Measurements from ENCODE around the gene PDE1A. TPM values are rescaled to one million over a fixed set of nuclear protein-coding genes. Genes with fewer than 3 reads are reported as not detected.

PDE1A gene
- total RNA-seq, 1 donor from 2014 or later: 0.53 TPM

GRCh38 chr2:182420669-182421068 lies 6.2 kb downstream of the PDE1A start:
- H3K27me3 ChIP-seq (ENCODE audit: control insufficient read depth, insufficient read depth, low read length): no peaks in the 10 kb centered on the region
- no peak for TF ChIP-seq CTCF (IDR thresholded peaks at IDR 0.05; ENCODE audit: insufficient read depth, low read length, severe bottlenecking)
- H3K4me3 ChIP-seq (ENCODE audit: low read depth, low read length): no peak overlapping the region
- no peak for DNase-seq (ENCODE audit: low read depth)
- H3K36me3 ChIP-seq (ENCODE audit: control insufficient read depth, insufficient read depth, low read length): no peaks in the 10 kb centered on the region
- no peak for FAIRE-seq

GRCh38 chr2:182416861-182417260 lies 10.0 kb downstream of the PDE1A start:
- Histone ChIP-seq H3K27me3 (ENCODE audit: control insufficient read depth, insufficient read depth, low read length) (no peaks in the 10 kb centered on the region), H3K4me3 (ENCODE audit: low read depth, low read length) (no peak overlapping the region), H3K36me3 (ENCODE audit: control insufficient read depth, insufficient read depth, low read length) (no peaks in the 10 kb centered on the region)
- TF ChIP-seq CTCF (IDR thresholded peaks at IDR 0.05; ENCODE audit: insufficient read depth, low read length, severe bottlenecking): no peak
- no peak for DNase-seq (ENCODE audit: low read depth)
- no peak for FAIRE-seq

GRCh38 chr2:182416191-182416590 lies 10.6 kb downstream of the PDE1A start:
- DNase-seq (ENCODE audit: low read depth) (no peak), FAIRE-seq (no peak)
- Histone ChIP-seq H3K36me3 (ENCODE audit: control insufficient read depth, insufficient read depth, low read length) (no peaks in the 10 kb centered on the region), H3K4me3 (ENCODE audit: low read depth, low read length) (no peak overlapping the region), H3K27me3 (ENCODE audit: control insufficient read depth, insufficient read depth, low read length) (no peaks in the 10 kb centered on the region)
- no peak for TF ChIP-seq CTCF (IDR thresholded peaks at IDR 0.05; ENCODE audit: insufficient read depth, low read length, severe bottlenecking)

- no peak for FAIRE-seq
- Histone ChIP-seq H3K4me3 (ENCODE audit: low read depth, low read length) (no peak overlapping the region), H3K27me3 (ENCODE audit: control insufficient read depth, insufficient read depth, low read length) (no peaks in the 10 kb centered on the region), H3K36me3 (ENCODE audit: control insufficient read depth, insufficient read depth, low read length) (no peaks in the 10 kb centered on the region)
- DNase-seq (ENCODE audit: low read depth): no peak
- TF ChIP-seq CTCF (IDR thresholded peaks at IDR 0.05; ENCODE audit: insufficient read depth, low read length, severe bottlenecking): no peak
These were observed 11.1 kb downstream of the PDE1A start for GRCh38 chr2:182415771-182416170.

- no peak for DNase-seq (ENCODE audit: low read depth)
- Histone ChIP-seq H3K36me3 (ENCODE audit: control insufficient read depth, insufficient read depth, low read length) (no peaks in the 10 kb centered on the region), H3K4me3 (ENCODE audit: low read depth, low read length) (no peak overlapping the region), H3K27me3 (ENCODE audit: control insufficient read depth, insufficient read depth, low read length) (no peaks in the 10 kb centered on the region)
- no peak for FAIRE-seq
- TF ChIP-seq CTCF (IDR thresholded peaks at IDR 0.05; ENCODE audit: insufficient read depth, low read length, severe bottlenecking): no peak
These were observed 14.0 kb downstream of the PDE1A start for GRCh38 chr2:182412858-182413257.

GRCh38 chr2:182410120-182410519 lies 16.7 kb downstream of the PDE1A start:
- DNase-seq (ENCODE audit: low read depth) (no peak), FAIRE-seq (no peak)
- no peak overlapping the region for H3K4me3 ChIP-seq (ENCODE audit: low read depth, low read length)
- H3K27me3 ChIP-seq (ENCODE audit: control insufficient read depth, insufficient read depth, low read length): no peaks in the 10 kb centered on the region
- TF ChIP-seq CTCF (IDR thresholded peaks at IDR 0.05; ENCODE audit: insufficient read depth, low read length, severe bottlenecking): no peak
- no peaks in the 10 kb centered on the region for H3K36me3 ChIP-seq (ENCODE audit: control insufficient read depth, insufficient read depth, low read length)

Data from bronchial epithelial cell (primary cell).